Activated CD8-positive, alpha-beta memory T cell treated with anti-CD3 and anti-CD28 coated beads, Interleukin-2, amount 50 U/mL, for 4 hours (primary cell): ENCODE measurements around the gene ZNF138.

Experiments used
- DNase-seq: peaks from one replicate; pipeline ENCODE4 v3.0.0-alpha.2; 2020

The ZNF138 gene

GRCh38 chr7:64876792-64877713 lies 82.8 kb downstream of the ZNF138 start:
- peak; percentile 68 for DNase-seq

GRCh38 chr7:64877714-64878610 lies 83.7 kb downstream of the ZNF138 start:
- DNase-seq, result no peak

- DNase-seq, result no peak
Observed at GRCh38 chr7:64878684-64879083, 84.5 kb downstream of the ZNF138 start.

- DNase-seq, result no peak
Observed at GRCh38 chr7:64879086-64879730, 85.0 kb downstream of the ZNF138 start.

GRCh38 chr7:64879800-64880199 lies 85.6 kb downstream of the ZNF138 start:
- no peak for DNase-seq

- no peak for DNase-seq
Observed at GRCh38 chr7:64880322-64881297, 86.4 kb downstream of the ZNF138 start.

- DNase-seq, result no peak
Observed at GRCh38 chr7:64881461-64882287, 87.4 kb downstream of the ZNF138 start.

- DNase-seq, result no peak
Observed at GRCh38 chr7:64882341-64883112, 88.3 kb downstream of the ZNF138 start.
